Activated CD4-positive, alpha-beta T cell treated with anti-CD3 and anti-CD28 coated beads, Interleukin-2, amount 50 U/mL, for 24 hours (primary cell): ENCODE measurements around the gene CSAD.
A peak's percentile ranks its signal among the peaks of the same experiment; 100 is the strongest.
"Not testable (repeated sequence)": the region's sequence is repeated elsewhere in the genome, so short reads cannot be mapped to it uniquely, and the experiment has no call there.

Source experiments
- DNase-seq, 2 donors: peaks; one replicate each; pipeline ENCODE4 v3.0.0-alpha.2; 2020; ENCODE audit warnings: low read depth in 1 of 2, low spot score in 1 of 2

The CSAD gene

DNA sequence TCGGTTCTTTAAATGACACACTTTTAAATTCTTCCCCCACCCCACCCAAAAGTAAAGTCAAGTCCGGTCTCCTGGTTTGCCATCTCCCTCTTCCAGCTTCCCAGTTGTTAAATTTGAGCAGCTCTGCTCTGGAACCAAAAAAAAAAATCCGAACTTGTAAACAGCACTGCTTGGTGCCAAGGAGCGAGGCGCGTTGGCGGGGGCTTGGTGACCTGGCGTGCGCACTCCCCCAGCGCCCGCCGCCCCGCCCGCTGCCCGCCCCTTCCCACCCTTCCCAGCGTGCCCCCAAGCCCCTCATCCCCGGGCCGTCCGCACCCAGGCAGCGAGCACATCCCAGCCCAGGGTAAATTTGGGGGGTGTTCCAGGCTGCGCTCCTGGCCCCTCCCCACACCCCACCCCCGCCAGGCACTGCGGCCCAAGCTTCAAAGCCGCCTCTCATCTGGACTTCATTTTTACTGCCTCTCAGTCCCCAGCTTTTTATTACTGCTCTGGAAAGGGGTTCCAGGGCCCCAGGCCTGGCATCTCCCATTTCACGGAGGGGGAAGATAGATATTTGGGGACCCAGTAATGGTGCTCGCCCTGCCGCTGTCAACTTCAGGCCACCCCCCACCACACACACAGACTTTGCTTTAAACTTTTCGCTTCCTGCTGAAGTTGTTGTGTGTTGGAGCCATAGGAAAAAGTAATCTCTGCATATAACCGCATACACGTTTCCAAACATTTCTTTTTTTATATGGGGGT, 38.0 kb upstream of the CSAD start:
- no peak for DNase-seq

DNA sequence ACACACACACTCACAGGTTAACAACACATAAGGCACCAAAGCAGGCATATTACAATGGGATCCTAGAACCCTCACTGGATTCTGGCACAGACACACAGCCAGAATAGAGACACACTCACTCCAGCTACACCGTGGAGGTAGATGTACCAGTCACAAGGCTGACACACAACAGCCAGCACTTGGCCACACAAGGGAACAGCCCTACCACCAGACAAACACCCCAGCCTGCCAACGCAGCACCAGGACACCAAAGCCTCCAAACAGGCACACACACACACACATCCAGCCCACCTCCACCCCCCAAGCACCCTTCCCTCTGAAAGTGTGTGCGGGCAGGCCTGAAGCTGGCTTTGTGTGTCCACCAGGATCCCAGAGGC, 37.2 kb upstream of the CSAD start:
- no peak for DNase-seq

DNA sequence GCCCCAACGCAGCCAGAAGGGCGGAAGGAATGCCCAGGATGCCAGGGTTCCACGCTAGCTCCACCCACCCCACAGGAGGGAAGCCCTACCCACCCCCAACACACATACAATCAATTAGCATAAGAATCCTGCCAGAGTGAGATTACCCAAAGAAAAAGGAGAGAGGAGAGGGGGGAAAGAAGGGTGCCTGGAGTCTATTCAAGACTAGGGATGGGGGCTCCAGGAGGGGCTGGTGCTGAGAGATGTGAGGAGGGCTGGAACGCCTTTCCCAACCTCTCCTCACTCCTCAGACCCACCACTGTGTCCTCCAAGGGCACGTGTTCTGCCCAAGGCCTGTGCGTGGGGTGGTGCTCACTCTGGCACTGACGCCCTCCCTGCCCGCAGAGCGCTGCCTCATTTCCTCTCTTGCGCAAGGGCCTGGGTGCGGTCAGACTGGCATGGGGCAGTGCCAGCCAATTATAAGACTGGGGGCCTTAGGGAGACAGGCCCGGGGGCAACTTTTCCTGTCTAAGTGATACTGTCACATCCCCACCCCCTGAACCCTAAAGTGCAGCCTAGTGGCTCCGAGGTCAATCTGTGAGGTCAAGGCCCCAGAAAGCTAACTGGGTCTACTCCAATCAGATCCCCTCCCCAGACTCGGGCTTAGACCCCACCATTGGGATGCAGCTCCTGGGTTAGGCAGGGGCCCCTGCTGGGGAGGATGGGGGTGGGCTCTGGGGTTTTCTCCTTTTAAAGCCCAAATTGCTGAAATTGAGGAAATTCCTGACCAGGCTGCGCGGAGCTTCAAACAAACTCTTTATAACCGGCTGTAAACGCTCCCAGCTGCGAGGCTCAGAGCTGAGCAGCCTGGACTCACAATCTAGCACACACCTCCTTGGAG, 36.6 kb upstream of the CSAD start:
- DNase-seq, result no peak

GRCh38 chr12:53215497-53215896, 34.8 kb upstream of the CSAD start:
- no peak for DNase-seq

DNA sequence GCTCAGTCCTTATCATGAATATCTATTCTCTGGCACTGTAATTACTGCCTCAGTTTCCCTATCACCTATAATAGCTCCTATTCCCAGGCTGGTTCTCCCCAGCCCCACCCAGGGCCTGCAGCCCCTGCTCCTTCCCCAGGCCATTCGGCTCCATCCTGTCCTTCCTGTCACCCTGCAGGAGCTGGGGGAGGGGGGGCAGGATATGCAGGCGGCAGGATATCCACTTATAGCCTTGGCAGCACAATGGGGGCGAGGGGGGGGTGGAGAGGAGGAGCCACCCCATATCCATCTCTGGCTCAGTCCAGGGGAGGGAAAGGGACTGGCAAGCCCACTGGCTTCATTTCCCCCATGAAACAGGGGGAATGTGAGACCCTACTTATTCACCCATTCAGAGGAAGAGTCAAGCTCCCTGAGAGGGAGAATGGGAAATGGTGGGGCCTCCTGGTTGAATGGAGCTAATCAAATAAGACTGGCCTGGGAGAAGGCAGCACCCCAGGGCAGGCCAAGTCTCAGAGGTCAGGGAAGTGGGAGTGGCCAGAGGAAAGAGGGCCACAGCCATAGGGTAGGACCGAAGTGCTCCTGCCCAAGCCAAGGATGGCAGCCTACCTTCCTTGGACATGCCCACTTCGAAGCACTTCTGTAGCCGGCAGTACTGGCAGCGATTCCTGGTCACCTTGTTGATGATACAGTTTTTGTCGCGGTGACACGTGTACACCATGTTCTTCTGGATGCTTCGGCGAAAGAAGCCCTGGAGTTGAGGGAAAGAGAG, 34.1 kb upstream of the CSAD start:
- no peak for DNase-seq

GRCh38 chr12:53214221-53214620, 33.5 kb upstream of the CSAD start:
- no peak for DNase-seq

DNA sequence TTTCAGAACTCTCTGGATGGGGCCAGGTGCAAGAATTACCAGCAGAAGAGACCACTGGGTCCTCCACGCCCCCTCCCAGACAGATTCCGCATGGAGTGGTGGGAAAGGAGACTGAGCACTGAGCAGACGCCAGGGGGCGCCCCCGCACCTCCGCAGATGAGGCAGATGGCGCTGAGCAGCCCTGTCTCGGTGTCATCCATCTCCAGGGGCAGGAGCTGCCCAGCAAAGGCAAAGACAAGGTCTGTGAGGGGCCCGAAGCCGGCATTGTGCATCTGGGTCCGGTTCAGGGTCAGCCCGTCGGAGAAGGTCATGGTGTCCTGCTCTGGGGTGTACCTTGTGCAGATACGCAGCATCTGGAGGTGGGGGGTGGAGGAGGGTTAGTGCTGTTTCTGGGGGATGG, 32.6 kb upstream of the CSAD start:
- peak; percentile 73 to 74 for DNase-seq

DNA sequence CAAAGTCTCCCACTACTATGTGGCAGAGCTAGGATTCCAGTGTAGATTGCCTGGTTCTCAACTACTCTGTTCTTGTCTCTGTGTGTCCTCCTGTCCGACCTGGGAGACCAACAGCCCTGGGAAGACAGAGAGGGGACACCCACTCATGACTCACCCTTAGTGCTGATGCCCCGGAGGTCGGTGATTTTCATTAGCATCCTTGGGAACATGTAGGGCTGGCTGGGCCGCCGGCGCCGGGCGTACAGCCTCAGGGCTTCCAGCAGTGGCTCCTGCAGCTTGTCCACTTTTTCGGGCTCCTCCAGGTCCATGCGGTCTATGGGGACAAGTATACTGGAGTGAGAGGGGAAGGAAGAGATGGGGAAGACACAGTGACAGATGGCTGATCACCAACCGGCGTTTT, 32.2 kb upstream of the CSAD start:
- no peak for DNase-seq

GRCh38 chr12:53211476-53212381, 31.0 kb upstream of the CSAD start:
- no peak for DNase-seq

DNA sequence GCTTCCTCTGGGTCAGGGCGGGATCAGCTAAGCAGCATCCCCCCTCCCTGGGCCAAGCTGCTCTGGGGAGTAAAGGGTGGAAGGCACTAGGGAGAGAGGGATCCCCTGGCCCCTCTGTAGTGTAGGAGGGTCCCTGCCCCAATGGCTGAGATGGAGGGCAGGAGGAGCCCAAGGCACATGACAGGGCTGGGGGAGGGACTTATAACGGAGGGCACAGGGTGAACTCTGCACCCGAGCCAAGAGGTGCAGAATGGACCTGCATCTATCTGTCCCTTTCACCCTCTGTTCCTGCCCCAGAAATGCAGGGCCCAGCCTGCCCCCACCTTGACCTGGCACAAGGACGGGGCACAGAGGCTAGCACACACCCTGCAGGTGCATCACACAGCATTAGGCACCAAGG, 30.1 kb upstream of the CSAD start:
- no peak for DNase-seq

DNA sequence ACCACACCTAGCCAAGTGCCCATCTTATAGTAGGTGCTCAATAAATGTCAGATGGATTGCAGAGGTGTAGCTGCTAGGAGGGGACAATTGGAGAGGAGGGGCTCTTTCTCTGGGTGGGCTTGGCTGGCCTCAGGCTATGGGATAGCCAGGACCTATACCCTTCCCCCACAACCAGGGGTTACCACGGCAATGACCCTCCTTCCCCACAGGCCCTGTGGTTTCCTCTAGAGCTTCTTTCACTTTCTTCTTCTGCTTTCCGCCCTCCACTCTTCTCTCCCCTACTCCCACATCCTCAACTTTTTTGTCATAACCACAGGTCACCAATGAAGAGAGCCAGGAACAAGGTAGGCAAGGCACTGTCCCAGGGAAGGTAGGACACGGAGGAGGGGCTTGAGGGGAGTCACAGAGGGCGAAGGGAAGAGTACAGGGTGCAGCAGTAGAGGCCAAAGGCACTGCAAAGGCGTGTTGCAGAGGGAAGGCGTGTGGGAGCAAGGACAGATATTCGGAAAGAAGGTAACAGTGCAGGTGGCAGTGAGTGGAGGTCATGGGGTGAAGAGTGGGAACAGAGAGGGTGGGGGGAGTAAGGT, 28.2 kb upstream of the CSAD start:
- no peak for DNase-seq

DNA sequence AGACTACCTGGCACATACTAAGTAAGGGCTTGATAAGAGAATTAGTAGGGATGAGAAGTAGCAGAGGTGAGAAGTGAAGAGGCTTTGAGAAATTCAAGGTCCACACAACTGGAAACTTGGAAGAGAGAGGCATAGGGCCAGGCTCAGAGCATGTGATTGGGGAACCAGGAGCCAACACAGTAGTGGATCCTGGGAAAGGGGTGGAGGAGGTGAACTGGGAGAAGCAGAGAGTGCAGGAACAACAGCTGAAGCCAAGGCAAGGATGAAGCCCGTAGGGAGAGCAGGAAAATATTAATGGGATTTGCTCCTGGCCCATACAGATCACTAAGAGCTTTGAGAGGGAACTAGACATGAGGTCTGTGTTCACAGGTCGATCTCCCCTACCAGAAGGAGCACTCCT, 27.7 kb upstream of the CSAD start:
- no peak for DNase-seq

- DNase-seq, result peak in 1 of 2 donors; percentile 44
Measured at GRCh38 chr12:53207042-53207441, 26.3 kb upstream of the CSAD start, which contains the start of gene ITGB7. ITGB7 (minus strand) TSS chr12:53207251; CDS start chr12:53200443, 6,808 bp downstream.

DNA sequence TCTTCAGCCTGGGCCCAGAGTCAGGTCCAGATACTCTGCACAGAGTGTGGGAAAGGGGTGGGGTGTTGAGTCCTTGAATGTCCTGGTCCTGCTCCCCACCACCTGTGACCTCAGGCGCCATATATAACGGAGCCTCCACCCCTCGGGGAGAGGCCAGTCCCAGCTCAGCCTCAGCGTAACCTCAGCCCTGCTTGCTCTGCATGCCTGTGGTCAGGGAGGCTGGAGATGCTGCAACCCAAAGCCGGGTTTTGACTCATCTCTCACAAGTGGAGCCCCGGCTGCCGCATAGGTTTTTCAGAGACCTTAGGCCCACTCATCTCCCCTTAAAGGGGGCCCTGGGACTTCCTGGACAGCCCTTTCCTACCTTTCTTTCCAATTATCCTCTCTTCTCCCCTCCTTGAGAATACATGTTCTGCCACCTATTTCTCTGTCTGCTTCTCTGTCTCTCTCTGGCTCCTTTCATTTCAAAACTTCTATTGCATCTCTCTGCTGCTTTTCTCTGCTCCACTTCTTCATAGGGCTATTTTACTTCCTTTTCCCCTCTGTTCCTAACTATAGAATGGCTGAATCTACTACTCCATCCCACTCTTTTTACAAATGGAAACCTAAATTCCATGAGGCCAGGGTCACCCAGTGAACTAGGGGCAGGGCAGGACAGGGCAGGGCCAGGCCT, 25.2 kb upstream of the CSAD start:
- peak in 1 of 2 donors; percentile 59 for DNase-seq

DNA sequence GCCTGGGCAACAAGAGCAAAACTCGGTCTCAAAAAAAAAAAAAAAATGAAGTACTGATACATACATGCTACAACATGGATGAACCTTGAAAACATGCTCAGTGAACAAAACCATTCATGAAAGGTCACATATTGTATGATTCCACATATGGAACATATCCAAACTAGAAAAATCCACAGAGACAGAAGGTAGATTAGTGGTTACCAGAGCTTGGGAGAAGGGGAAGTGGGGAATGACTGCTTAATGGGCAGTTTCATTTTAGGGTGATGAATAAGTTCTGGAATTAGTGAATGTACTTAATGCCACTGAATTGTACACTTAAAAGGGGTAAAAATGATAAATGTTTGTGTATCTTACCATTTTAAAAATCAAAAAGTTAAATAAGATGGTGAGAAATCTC, 23.6 kb upstream of the CSAD start:
- DNase-seq, result no peak

DNA sequence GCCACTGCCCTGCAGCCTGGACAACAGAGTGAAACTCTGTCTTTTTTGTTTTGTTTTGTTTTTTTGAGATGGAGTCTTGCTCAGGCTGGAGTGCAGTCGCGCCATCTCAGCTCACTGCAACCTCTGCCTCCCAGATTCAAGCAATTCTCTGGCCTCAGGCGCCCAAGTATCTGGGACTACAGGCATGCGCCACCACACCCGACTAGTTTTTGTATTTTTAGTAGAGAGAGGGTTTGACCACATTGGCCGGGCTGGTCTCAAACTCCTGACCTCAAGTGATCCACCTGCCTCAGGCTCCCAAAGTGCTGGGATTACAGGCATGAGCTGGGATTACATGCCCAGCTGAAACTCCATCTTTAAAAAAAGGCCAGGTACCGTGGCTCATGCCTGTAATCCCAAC, 21.6 kb upstream of the CSAD start:
- not testable (repeated sequence) for DNase-seq

DNA sequence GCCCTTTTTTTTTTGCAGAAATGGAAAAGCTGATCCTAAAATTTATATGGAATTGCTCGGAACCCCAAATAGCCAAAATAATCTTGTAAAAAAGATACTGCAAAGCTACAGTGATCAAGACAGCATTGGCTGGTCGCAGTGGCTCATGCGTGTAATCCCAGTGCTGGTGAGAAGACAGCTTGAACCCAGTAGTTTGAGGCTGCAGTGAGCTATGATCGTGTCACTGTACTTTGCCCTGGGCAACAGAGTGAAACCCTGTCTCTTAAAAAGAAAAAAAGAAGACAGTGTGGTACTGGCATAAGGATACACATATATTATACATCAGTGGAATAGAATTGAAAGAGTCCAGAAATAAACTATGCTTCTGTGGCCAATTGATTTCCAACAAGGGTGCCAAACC, 20.9 kb upstream of the CSAD start:
- DNase-seq, result no peak

DNA sequence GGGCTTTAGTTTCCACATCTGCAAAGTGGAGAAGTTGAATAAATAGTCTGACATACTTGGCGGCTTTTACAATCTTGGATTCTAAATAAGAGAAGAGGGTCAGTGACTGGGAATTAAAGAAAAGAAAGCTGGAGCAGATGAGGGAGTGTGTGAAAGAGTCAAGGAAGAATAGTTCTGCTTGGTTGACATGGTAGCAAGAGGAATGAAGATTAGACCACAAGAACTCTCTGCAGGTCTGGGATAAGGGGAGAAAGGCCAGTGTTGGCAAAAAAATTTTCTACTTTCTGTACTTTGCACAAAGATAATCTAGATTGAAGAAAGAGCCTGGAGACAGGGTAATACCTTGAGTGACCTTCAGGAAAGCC, 20.4 kb upstream of the CSAD start:
- DNase-seq, result no peak

- DNase-seq, result no peak
Measured at GRCh38 chr12:53200458-53201176, 19.9 kb upstream of the CSAD start.
